HepG2 (cell line): ENCODE measurements around the gene MAP4K3. TPM values are rescaled to one million over a fixed set of nuclear protein-coding genes. Genes with fewer than 3 reads are reported as not detected.
A peak's percentile ranks its signal among the peaks of the same experiment; 100 is the strongest.

Source experiments
- AKAP8 ChIP-seq: sonication (generic); formaldehyde crosslinking; IDR thresholded peaks from 2 replicates; pipeline ENCODE4 v1.5.1; 2020; ENCODE audit warnings: mild to moderate bottlenecking, missing genetic modification reagents
- HDAC1 ChIP-seq: sonication (generic); formaldehyde crosslinking; IDR thresholded peaks from 2 replicates; pipeline ENCODE4 v1.5.1; 2020; ENCODE audit warnings: mild to moderate bottlenecking, missing genetic modification reagents
- NFKB2 ChIP-seq: sonication (generic); formaldehyde crosslinking; IDR thresholded peaks from 2 replicates; pipeline ENCODE4 v1.4.0; 2020; ENCODE audit warnings: missing genetic modification reagents, borderline replicate concordance
- PHF21A ChIP-seq: sonication (generic); formaldehyde crosslinking; IDR thresholded peaks from 2 replicates; pipeline ENCODE4 v1.5.0; 2020; ENCODE audit warnings: mild to moderate bottlenecking, missing genetic modification reagents
- SPEN ChIP-seq: sonication (generic); formaldehyde crosslinking; IDR thresholded peaks from 2 replicates; pipeline ENCODE4 v1.5.1; 2020; ENCODE audit warnings: low read depth, mild to moderate bottlenecking, missing genetic modification reagents
- TAF1 ChIP-seq: sonication (generic); formaldehyde crosslinking; IDR thresholded peaks from 2 replicates; pipeline ENCODE4 v1.4.0; 2020; ENCODE audit warnings: missing genetic modification reagents
- TERF1 ChIP-seq: sonication (generic); formaldehyde crosslinking; IDR thresholded peaks from 2 replicates; pipeline ENCODE4 v1.8.0; 2022; ENCODE audit warnings: mild to moderate bottlenecking, missing genetic modification reagents, moderate library complexity
- ZBTB8A ChIP-seq: sonication (generic); formaldehyde crosslinking; IDR thresholded peaks from 2 replicates; pipeline ENCODE4 v1.4.0; 2020; ENCODE audit warnings: mild to moderate bottlenecking, low read depth, missing genetic modification reagents, borderline replicate concordance
- ZFAT ChIP-seq: sonication (generic); formaldehyde crosslinking; conservative IDR thresholded peaks from 2 replicates; pipeline ENCODE4 v1.8.1; 2023; ENCODE audit warnings: missing genetic modification reagents, inconsistent platforms
- ZNF160 ChIP-seq: sonication (generic); formaldehyde crosslinking; IDR thresholded peaks from 2 replicates; pipeline ENCODE4 v1.8.0; 2022; ENCODE audit warnings: mild to moderate bottlenecking, inconsistent platforms, missing genetic modification reagents
- ZNF24 ChIP-seq: fragments of 450-650 bp; IDR thresholded peaks from 2 replicates; pipeline ENCODE4 v1.6.1; 2017; ENCODE audit warnings: antibody characterized with exemption, mild to moderate bottlenecking
- ZNF337 ChIP-seq: sonication (generic); formaldehyde crosslinking; IDR thresholded peaks from 2 replicates; pipeline ENCODE4 v1.5.1; 2020; ENCODE audit warnings: missing genetic modification reagents, low read depth, mild to moderate bottlenecking, borderline replicate concordance
- ZNF549 ChIP-seq: sonication (generic); formaldehyde crosslinking; IDR thresholded peaks from 2 replicates; pipeline ENCODE4 v1.5.0; 2020; ENCODE audit warnings: missing genetic modification reagents
- ZNF574 ChIP-seq: sonication (generic); formaldehyde crosslinking; IDR thresholded peaks from 2 replicates; pipeline ENCODE4 v1.4.0; 2020; ENCODE audit warnings: missing genetic modification reagents
- ZNF7 ChIP-seq: IDR thresholded peaks from 2 replicates; pipeline ENCODE4 v1.6.1; 2016; ENCODE audit warnings: missing biosample characterization, missing genetic modification reagents
- ZNF740 ChIP-seq: sonication (generic); formaldehyde crosslinking; IDR thresholded peaks from 2 replicates; pipeline ENCODE4 v1.4.0; 2020; ENCODE audit warnings: missing genetic modification reagents
- ZNF770 ChIP-seq: sonication (generic); formaldehyde crosslinking; IDR thresholded peaks from 2 replicates; pipeline ENCODE4 v1.5.0; 2020; ENCODE audit warnings: mild to moderate bottlenecking, missing genetic modification reagents
- ZUFSP ChIP-seq: sonication (generic); formaldehyde crosslinking; IDR thresholded peaks from 2 replicates; pipeline ENCODE4 v1.9.0; 2021; ENCODE audit warnings: missing genetic modification reagents, mild to moderate bottlenecking, borderline replicate concordance
- polyA plus RNA-seq, 8 experiments: library from polyadenylated mRNA; depleted of rRNA in 3 of 8; stranded (reverse) in 7 of 8; unstranded in 1 of 8; fragments of >200 nt; fragmentation: Illumina TruSeq in 4 of 8; extraction: Trizol in 4 of 8; gene quantifications; 2 replicates each; pipeline versions ENCODE4 v1.2.1 to v1.2.3, GENCODE V29; 2011 to 2016; ENCODE audit warnings: low read depth in 4 of 8, missing spikeins in 1 of 8, mixed read lengths in 1 of 8; ENCODE audit not compliant: insufficient read depth in 1 of 8
- total RNA-seq, 5 experiments: library from RNA; depleted of rRNA; stranded (reverse); fragments of >200 nt; fragmentation: Illumina TruSeq; extraction: Trizol; gene quantifications; 2 replicates each; pipeline ENCODE4 v1.2.3, GENCODE V29; 2016; ENCODE audit warnings: low read depth in 1 of 5

Gene MAP4K3
- total and polyA plus RNA-seq, 2 of the 13 experiments (the other 11 are each of a cell fraction or from before 2014, with no cell fraction given) = 45.9 to 53.2 TPM

- TF ChIP-seq ZNF574 (peak; percentile 88), ZUFSP (no peak), ZNF7 (CRISPR knock-in tag) (no peak), AKAP8 (no peak), ZNF24 (no peak), ZFAT (no peak), NFKB2 (CRISPR knock-in tag) (peak; percentile 83; the same call in 1 of the 2 replicates), TAF1 (CRISPR knock-in tag) (peak; percentile 58), ZNF160 (no peak; the same call in none of the 2 replicates), ZNF337 (CRISPR knock-in tag) (no peak), ZBTB8A (CRISPR knock-in tag) (peak; percentile 82; the same call in 1 of the 2 replicates), ZNF770 (CRISPR knock-in tag) (peak; percentile 62), PHF21A (CRISPR knock-in tag) (peak; percentile 27; the same call in 1 of the 2 replicates), SPEN (peak; percentile 15), ZNF549 (CRISPR knock-in tag) (no peak), TERF1 (no peak), ZNF740 (0 out of 2 replicates have a peak, but pooled peaks have one; percentile 19), HDAC1 (no peak; the same call in 1 of the 2 replicates)
These were observed at the start of gene MAP4K3 (continued) for GRCh38 chr2:39436592-39437521.
